ENCODE results near the gene EP400. TPM values are rescaled to one million over a fixed set of nuclear protein-coding genes. Genes with fewer than 3 reads are reported as not detected.

The EP400 gene
- total and polyA plus RNA-seq, 2 of the 8 experiments (the other 6 are each of a cell fraction or from before 2014, with no cell fraction given) = 13.1 to 69.7 TPM

DNA sequence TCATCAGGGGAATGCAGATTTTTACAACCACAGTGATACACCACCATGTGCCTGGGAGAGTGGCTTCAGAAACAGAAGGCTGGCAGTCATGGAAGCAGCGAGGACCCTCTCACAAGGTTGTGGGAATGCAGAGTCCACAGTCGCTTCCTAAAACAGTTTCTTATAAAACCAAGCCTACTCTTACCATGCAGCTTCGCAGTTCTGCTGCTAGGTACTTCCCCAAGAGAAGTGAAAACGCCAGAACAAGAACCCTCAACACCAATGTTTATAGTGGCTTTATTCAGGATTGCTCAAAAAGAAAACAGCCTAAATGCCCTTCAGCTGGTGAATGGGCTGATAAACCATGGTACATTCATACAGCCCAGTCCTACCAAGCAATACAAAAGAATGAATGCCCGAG, 107.2 kb downstream of the EP400 start:
- Histone ChIP-seq H3K56ac (replicated peaks; ENCODE audit: insufficient read length, low read depth, low read length) (no peak overlapping the region), H3K36me3 (ENCODE audit: control insufficient read depth in 2 of 4, insufficient read depth in 4 of 4, low read length in 3 of 4) (peaks cover 15 to 46% (median 44%) of the 10 kb centered on the region in 4 experiments), H4K5ac (ENCODE audit: insufficient read length, low read depth, low read length) (no peak overlapping the region), H3K9me3 (ENCODE audit: insufficient read depth in 2 of 2, low read depth in 1 of 2, low read length in 1 of 2) (no peaks in the 10 kb centered on the region), H3K4me1 (replicated peaks in 1 of 4; ENCODE audit: control insufficient read depth in 3 of 4, insufficient read depth in 4 of 4, low read length in 3 of 4) (no peaks in the 10 kb centered on the region), H2BK15ac (ENCODE audit: low read length) (no peak overlapping the region), H3K18ac (ENCODE audit: extremely low read depth, low read length) (no peak overlapping the region), H3K4me3 (ENCODE audit: extremely low read depth in 1 of 4, insufficient read depth in 2 of 4, low read depth in 3 of 4, low read length in 4 of 4) (no peak overlapping the region), H3K4me2 (ENCODE audit: insufficient read depth in 1 of 2, low read depth in 2 of 2, low read length in 2 of 2) (no peak overlapping the region), H3K79me2 (ENCODE audit: control insufficient read depth in 1 of 2, insufficient read depth in 2 of 2, low read length in 2 of 2) (no peaks in the 10 kb centered on the region), H3K27ac (ENCODE audit: low read depth, low read length) (no peak overlapping the region), H3K23me2 (ENCODE audit: low read depth, low read length) (peaks cover 4% of the 10 kb centered on the region; the same call in 1 of the 2 replicates), H2AK5ac (ENCODE audit: low read depth, low read length) (no peak overlapping the region), H2AFZ (ENCODE audit: low read length) (no peak overlapping the region), H3K23ac (ENCODE audit: insufficient read length) (no peak overlapping the region), H3K14ac (ENCODE audit: insufficient read length) (no peak overlapping the region), H4K8ac (ENCODE audit: extremely low read depth, insufficient read depth, low read length) (no peak overlapping the region), H3K79me1 (ENCODE audit: low read depth, low read length) (no peaks in the 10 kb centered on the region), H3K4ac (replicated peaks; ENCODE audit: insufficient read length, low read depth, low read length) (no peak overlapping the region), H2BK12ac (ENCODE audit: low read depth, low read length) (no peak overlapping the region), H3K27me3 (replicated peaks in 1 of 4; ENCODE audit: control insufficient read depth in 3 of 4, extremely low read depth in 1 of 4, insufficient read depth in 3 of 4, low read length in 3 of 4) (no peaks in the 10 kb centered on the region), H2BK5ac (ENCODE audit: low read depth, low read length) (no peak overlapping the region), H4K91ac (replicated peaks; ENCODE audit: insufficient read length, low read length) (no peak overlapping the region), H2BK20ac (ENCODE audit: low read length) (no peak overlapping the region), H2BK120ac (replicated peaks; ENCODE audit: low read depth, low read length) (no peak overlapping the region), H3K9ac (replicated peaks in 1 of 4; ENCODE audit: extremely low read depth in 1 of 4, low read depth in 3 of 4, low read length in 3 of 4) (no peak overlapping the region), H4K20me1 (replicated peaks in 1 of 2; ENCODE audit: control insufficient read depth in 1 of 2, insufficient read depth in 2 of 2, low read length in 2 of 2) (peaks cover 0 to 5% of the 10 kb centered on the region in 2 experiments)
- DNase-seq (ENCODE audit: low read depth in 1 of 2, low spot score in 2 of 2) = no peak
- FAIRE-seq = no peak
- CTCF ChIA-PET (ENCODE audit: partially characterized antibody) = no interaction called here
- POLR2A ChIA-PET (ENCODE audit: partially characterized antibody) = interaction anchor here (0.7 kb wide), 1 partner anchor 12 kb away, joined by 3 read pairs; no protein-coding TSS in a partner anchor
- TF ChIP-seq FOSL1 (IDR thresholded peaks at IDR 0.05; ENCODE audit: insufficient read depth, low read depth, low read length) (no peak), ASH2L (IDR thresholded peaks at IDR 0.05; ENCODE audit: low read length) (no peak), POLR2A (IDR thresholded peaks at IDR 0.05; ENCODE audit: control extremely low read depth in 1 of 2, low read depth in 2 of 2, low read length in 2 of 2) (no peak), RXRA (IDR thresholded peaks at IDR 0.05; ENCODE audit: insufficient read depth, low read depth, low read length) (no peak), POLR2AphosphoS5 (IDR thresholded peaks at IDR 0.05; ENCODE audit: low read depth, low read length) (no peak), BRCA1 (IDR thresholded peaks at IDR 0.05; ENCODE audit: low read depth, low read length) (no peak), TBP (IDR thresholded peaks at IDR 0.05; ENCODE audit: low read depth, low read length) (no peak)
- 88% methylated on average over 5 of the region's 5 CpGs; no CpG with 5 or more reads in 1 of the 2 experiments for WGBS, 2 experiments (ENCODE audit: extremely low coverage in 1 of 2, insufficient coverage in 1 of 2, insufficient read length in 1 of 2, insufficient replicate concordance in 2 of 2, low coverage in 1 of 2, low lambda C conversion rate in 2 of 2, missing lambda C conversion rate in 1 of 2)

Measured in H1 (cell line).